Frontal cortex (tissue), 4 donors: ENCODE data around the gene GBX1. TPM values are rescaled to one million over a fixed set of nuclear protein-coding genes. Genes with fewer than 3 reads are reported as not detected.

Experiments
- DNase-seq, 2 donors: peaks; one replicate each; pipeline ENCODE4 v3.0.0; 2012; ENCODE audit warnings: low spot score in 2 of 2
- FAIRE-seq: peaks from 2 replicates; lab custom pipeline; 2012; peaks lifted over from hg19 to GRCh38; lab: Jason Lieb, UNC
- total RNA-seq: library from RNA; depleted of rRNA; stranded (reverse); fragments of >200 nt; gene quantifications from one replicate; pipeline ENCODE4 v1.2.3, GENCODE V29; 2014
- donor health status: control.
- donor health status: control.
- donor health status: control.

The GBX1 gene
- total RNA-seq, 1 donor from 2014 or later, result 0.41 TPM

GRCh38 chr7:151118108-151119054 lies 49.1 kb downstream of the GBX1 start:
- no peak for DNase-seq
- no peak for FAIRE-seq

- FAIRE-seq (no peak), DNase-seq (no peak)
These were observed 49.9 kb downstream of the GBX1 start for GRCh38 chr7:151117565-151117964.

GRCh38 chr7:151116603-151117440 lies 50.7 kb downstream of the GBX1 start:
- no peak for FAIRE-seq

GRCh38 chr7:151115836-151116418 lies 51.6 kb downstream of the GBX1 start:
- FAIRE-seq (no peak), DNase-seq (no peak)

More at GRCh38 chr7:151116603-151117440, 50.7 kb downstream of the GBX1 start:
- no peak for DNase-seq

- DNase-seq, result no peak
- no peak for FAIRE-seq
These were observed 52.2 kb downstream of the GBX1 start for GRCh38 chr7:151115121-151115835.

- DNase-seq (no peak), FAIRE-seq (no peak)
These were observed 53.1 kb downstream of the GBX1 start for GRCh38 chr7:151114151-151115090.

- FAIRE-seq (no peak), DNase-seq (no peak)
These were observed 53.9 kb downstream of the GBX1 start for GRCh38 chr7:151113344-151114150.

- DNase-seq, result peak; percentile 85 to 93
- no peak for FAIRE-seq
These were observed 56.4 kb downstream of the GBX1 start for GRCh38 chr7:151110941-151111645.

GRCh38 chr7:151110236-151110940 lies 57.1 kb downstream of the GBX1 start:
- DNase-seq (no peak), FAIRE-seq (no peak)

- FAIRE-seq (no peak), DNase-seq (no peak)
These were observed 58.1 kb downstream of the GBX1 start for GRCh38 chr7:151109094-151110048.

GRCh38 chr7:151107882-151108281 lies 59.6 kb downstream of the GBX1 start:
- DNase-seq, result no peak
- FAIRE-seq, result no peak

- DNase-seq (no peak), FAIRE-seq (no peak)
These were observed 62.9 kb downstream of the GBX1 start for GRCh38 chr7:151104411-151105235.

- DNase-seq (no peak), FAIRE-seq (no peak)
These were observed 63.5 kb downstream of the GBX1 start for GRCh38 chr7:151103973-151104372.

GRCh38 chr7:151102991-151103390 lies 64.5 kb downstream of the GBX1 start:
- no peak for DNase-seq
- FAIRE-seq, result no peak
